NCI-H1436 treated with DMSO at 0.1 percent for 48 hours (cell line): ENCODE measurements around the gene CAPZA1.
"Not testable (repeated sequence)": the region's sequence is repeated elsewhere in the genome, so short reads cannot be mapped to it uniquely, and the experiment has no call there.

Source experiments
- DNase-seq: peaks from one replicate; lab custom pipeline; 2025; lab: John Stamatoyannopoulos, UW

CAPZA1 gene

DNA sequence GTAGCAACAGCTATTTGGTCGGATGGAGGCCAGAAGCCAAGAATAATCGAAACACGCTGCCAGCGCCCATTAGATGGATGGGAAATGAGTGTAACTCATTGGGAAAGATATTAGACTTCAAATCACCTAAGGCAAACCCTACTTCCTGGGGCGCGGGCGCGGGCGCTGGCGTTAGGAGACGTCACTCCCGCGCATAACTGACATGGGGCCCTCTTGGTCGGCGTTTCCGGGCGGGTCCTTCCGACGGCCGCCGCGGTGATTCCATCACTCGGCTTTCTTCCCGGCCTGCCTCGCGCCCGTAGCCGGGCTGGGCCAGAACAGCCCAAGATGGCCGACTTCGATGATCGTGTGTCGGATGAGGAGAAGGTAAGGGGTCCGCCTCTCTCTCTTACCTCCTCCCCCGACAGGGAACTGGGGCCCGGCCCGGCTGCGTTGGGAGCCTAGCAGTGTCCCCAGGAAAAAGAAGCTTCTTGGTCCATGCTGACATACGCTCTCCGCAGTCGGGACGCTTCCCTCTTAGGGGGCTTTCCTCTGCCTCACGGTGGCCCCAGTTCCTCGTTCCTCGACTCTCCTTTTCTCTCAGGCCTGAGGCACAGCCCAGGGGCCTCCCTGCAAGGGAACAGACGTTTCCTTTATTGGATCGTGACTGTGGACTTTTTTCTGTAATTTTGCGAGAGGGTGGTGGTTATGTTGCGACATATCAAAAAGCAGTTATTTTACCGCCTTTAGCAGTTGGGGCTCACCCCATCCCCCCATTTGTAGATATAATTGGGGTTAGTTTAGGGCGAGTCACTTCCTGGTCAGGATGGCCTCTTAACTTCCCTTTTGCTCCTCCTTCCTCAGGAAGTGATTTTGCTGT, at the start of gene CAPZA1:
Gene CAPZA1, plus strand, starts transcription at position 315 of the 859 bp plus-strand sequence. Its CDS starts 13 bp downstream, at position 328.
- peak; percentile 50 for DNase-seq

DNA sequence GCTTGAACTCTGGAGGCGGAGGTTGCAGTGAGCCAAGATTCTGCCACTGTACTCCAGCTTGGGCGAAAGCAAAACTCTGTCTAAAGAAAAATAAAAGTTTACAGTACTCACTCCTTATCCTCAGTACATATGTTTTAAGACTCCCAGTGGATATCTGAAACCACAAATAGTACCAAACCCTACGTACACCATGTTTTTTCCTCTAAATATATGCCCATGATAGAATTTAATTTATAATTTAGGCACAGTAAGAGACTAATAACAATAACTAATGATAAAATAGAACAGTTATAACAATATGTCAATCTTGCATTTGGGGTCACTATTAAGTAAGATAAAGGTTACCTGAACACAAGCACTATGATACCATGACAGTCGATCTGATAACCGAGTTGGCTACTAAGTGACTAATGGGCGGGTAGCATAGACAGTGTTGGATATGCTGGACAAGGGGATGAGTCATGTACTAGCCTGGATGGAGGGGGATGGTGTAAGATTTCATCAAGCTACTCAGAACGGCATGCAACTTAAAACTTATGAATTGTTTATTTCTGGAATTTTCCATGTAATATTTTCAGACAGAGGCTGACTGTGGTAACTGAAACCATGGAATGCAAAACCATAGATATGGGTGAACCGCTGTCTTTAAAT, 44.4 kb upstream of the CAPZA1 start:
- no peak for DNase-seq

DNA sequence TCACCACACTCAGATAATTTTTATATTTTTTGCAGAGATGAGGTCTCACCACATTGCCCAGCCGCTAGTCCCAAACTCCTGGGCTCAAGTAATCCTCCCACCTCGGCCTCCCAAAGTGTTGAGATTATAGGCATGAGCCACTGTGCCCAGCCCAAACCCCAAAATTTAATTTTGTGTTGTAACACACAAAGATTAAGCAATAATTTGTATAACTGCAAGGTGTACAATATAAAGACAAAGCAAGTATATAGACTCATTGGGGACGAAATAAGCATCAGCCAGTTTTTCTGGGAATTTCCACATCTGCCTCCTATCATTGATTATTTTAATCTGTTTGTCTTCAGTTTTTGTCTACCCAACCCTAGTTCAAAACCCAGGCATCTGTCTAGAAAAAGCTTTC, 43.4 kb upstream of the CAPZA1 start:
- no peak for DNase-seq

DNA sequence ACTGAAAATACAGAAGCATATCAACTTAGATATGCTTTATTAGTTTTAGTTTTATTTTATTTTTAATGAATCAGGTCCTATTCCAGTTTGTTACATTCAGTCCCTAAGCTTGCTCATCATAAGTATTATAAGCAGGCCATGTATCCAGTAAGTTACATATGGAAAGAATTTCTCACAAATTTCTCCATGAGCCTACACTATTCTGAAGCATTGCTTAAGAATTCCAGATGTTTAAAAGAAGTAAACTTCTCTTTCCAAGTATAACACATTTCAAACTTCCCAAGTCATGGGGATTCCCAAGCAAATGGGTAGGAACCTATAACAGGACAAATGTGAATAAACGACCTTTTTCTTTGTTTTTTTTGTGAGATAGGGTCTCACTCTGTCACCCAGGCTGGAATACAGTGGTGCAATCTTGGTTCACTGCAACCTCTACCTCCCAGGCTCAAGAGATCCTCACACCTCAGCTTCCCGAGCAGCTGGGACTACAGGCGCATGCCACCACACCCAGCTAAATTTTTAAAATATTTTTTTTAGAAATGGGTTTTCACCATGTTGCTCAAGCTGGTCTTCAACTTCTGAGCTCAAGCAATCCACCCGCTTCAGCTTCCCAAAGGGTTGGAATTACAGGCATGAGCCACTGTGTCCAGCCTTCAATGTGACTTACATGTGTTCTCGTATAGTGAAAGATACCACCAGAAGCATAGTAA, 39.7 kb upstream of the CAPZA1 start:
- DNase-seq: no peak

DNA sequence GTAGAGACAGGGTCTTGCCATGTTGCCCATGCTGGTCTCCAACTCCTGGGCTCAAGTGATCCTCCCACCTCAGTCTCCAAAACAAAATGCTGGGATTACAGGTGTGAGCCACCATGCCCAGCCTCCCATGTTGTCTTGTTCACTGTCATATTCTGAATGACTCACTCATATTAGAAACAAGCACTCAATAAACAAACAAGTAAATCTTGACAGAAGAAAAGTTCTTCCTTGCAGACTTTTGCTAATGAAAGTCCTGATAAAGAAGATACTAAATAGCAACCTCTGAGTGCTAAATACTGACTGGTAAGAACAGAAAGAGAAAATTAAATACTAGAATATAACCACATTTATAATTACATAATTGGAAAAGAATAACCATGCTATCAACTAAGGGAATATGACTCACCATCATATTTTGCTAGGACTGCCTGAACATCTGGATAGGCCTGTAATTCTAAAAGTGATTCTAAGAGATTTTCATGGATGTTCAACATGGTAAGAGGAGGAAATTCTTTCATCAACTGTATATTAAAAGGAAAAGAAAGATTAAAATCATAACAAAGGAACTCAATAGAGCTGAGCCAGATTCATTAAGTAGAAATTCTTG, 37.9 kb upstream of the CAPZA1 start:
- no peak for DNase-seq

DNA sequence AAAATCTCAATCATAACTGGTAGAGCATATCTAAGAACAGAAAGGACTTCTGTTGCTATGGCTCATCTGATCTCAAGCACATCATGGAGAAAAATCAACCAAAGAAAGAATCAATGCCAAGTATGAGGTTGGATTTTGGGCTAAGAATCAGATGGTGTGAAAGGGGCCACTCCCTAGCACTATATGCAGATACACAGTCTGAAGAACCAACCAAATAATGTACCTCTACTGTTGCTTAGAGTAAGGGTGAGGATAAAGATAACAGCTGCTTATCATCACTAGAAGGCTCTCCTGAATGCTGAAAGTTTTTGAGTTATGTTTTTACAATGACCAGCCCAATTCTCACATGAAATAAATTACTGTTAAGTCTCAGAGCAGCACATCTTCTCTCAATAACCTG, 36.3 kb upstream of the CAPZA1 start:
- no peak for DNase-seq

DNA sequence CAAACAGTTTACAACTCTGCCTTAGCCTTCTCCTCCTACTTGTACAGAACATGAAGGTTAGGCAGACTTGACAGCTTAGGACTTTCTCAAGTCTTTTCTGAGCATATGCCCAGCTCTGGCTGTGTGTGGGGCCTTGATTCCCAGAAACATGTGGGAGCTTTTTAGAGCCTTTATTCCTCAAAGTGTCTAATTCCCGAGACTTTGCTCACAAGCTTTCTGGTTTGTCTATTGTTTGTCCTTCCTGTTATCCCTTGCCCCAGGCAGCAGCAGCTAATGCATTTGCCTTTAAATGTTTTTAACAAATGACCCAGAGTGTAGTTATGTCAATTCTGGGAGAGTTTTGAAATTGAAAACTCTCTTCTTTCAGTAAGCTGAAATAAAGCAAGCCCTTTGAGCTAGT, 29.9 kb upstream of the CAPZA1 start:
- no peak for DNase-seq

DNA sequence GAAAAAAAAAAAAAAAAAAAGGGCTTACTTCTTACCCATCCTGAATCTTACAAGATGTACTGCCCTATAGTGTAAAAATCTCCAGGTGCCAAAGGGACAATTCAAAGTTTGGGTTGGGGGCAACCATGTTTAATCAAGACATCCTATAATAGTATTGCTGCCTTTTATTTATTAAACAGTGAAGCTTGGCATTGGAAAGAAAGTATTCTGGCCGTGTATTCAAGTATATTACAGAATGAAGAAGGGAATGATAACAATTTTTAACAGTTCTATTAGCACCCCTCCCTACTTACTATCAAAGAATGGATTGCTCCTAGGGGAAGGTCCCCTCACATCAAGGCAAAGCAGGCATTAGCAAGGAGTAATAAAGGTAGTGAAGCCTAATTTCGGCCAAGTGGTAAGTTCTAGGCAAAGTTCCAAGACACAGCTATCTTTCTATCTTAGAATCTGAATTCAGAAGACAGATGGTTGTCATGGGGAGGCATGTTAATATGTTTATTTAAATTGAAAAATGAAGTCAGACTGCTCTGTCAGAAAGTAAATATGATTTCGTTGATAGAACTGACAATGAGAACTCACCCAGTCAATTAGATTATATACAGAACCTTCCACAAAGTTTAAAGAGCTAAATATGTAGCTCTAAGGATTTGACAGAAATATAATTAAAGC, 25.3 kb upstream of the CAPZA1 start:
- DNase-seq: no peak

DNA sequence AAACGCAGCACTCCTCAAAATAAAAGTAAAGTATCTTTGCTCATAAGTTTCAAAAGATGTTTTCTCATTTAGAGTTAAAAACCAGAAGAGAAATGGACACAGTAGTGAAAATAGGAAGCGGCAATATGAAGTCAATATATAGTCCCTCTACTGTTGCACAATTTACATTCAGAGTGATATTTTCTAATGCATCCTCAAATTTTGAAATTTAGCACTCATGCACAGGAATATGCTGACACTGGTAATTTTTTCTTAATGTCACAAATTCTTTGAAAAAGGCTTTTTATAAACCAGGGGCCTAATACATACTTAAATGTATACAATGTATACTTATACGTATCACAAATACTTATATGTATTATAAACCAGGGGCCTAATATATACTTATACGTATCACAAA, 20.2 kb upstream of the CAPZA1 start:
- DNase-seq: no peak

DNA sequence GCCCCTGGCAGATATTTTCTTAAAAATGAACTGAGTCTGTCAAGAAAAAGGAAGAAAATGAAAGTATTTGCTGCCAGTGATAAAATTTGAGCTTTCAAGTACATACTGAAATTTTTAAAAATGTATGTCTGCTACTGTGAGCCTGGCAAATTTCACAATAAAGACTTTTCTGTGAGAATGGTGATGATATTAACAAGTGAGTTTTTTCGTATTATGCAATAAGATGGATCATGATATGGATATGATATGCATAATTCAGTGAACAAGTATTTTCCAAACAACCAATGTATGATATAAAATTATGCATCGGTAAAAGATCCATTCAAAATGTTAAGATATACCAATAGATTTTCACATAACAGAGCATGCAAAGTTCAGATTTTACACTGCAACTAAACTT, 16.6 kb upstream of the CAPZA1 start:
- DNase-seq: no peak

DNA sequence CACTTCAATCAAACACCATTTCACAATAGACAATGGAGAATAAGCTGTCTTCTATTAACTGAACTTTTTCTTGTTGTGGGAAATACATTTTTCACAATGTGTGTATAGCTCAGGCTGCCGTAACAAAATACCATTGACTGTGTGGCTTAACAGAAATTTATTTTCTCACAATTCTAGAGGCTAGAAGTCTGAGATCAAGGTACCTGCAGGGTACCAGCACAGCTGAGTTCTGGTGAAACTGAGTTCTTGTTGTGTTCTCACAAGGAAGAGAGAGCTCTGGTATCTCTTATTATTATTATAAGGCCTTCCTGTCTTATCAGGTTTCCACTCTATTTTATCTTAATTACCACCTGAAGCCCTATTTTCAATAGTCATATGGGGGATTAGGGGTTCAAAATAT, 16.1 kb upstream of the CAPZA1 start:
- no peak for DNase-seq

DNA sequence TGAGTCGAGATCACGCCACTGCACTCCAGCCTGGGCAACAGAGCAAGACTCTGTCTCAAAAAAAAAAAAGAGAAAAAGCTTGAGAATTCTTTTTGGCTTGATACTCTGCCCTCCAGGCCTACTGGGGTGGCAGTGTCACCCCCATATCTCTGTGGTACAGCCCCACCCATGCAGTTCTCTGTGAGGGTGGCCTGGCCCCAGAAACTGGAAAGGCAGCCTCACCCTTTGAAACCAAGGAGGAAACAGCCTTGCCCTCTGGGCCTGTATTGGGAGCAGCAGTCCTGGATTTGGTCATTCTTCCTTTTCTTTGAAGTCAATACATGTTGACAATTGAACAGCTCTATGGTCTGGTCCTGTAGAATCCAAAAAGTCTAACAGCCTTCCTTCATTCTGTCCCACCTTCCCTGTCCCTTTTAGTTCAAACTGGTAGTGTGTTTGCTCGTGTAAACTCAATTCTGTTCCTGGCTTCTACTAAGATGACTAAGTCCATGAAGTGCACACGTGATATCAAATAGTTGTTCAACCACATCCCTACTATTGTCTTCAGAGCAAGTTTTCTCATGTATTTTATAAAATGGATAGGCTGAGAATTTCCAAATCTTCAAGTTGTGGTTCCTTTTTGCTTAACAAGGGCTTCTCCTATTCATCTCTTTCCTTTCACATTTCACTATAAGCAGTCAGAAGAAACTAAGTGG, 13.9 kb upstream of the CAPZA1 start:
- no peak for DNase-seq

DNA sequence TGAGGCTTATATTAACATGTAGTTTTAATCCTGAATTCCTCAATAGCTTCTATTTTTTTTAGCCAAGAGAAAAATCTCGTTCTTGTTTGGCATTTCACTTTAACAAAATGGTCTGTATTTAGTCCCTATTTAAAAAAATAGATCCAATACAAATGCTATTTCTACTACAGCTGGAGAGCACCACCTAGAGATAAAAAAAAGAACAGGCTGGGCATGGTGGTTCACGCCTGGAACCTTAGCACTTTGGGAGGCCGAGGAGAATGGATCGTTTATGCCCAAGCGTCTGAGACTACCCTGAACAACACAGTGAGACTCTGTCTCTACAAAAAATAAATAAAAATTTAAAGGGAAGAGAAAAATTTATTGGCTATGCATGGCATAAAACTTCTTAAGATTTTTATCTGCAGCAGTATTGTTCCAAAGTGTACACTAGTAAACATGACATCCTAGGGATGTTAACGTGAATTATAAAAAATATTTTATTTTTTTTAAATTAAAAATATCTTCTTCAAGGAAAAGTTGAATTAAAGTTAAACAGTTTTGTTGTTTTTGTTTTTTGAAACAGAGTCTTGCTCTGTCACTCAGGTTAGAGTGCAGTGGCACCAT, 5.1 kb upstream of the CAPZA1 start:
- no peak for DNase-seq

DNA sequence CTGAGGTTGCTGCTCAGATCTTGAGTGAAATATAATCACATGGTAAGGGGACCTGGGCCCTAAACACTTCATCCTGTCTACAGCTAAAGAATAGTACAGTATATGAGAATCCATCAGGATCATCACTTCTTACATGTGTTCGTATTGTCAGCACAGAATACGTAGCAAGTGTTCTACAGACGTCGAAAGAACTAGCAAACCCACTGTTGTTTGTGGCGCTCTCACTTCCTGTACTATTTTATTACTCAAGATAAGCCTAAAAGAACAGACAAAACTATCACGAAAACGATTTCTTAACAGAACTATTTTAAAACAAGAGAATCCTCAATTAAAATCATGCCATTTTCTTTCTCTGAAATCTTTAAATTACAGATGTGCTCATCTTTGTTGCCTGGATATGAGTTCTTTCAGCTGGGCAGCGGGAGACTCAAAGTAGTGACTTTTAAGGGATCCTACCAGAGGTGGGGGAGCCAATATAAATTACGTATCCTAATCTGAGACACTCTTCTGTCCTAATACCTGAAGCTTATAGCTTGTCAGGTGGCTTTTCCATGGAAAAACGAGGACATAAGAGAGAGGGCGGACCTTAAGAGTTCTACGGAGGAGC, 1.4 kb upstream of the CAPZA1 start:
- no peak for DNase-seq

DNA sequence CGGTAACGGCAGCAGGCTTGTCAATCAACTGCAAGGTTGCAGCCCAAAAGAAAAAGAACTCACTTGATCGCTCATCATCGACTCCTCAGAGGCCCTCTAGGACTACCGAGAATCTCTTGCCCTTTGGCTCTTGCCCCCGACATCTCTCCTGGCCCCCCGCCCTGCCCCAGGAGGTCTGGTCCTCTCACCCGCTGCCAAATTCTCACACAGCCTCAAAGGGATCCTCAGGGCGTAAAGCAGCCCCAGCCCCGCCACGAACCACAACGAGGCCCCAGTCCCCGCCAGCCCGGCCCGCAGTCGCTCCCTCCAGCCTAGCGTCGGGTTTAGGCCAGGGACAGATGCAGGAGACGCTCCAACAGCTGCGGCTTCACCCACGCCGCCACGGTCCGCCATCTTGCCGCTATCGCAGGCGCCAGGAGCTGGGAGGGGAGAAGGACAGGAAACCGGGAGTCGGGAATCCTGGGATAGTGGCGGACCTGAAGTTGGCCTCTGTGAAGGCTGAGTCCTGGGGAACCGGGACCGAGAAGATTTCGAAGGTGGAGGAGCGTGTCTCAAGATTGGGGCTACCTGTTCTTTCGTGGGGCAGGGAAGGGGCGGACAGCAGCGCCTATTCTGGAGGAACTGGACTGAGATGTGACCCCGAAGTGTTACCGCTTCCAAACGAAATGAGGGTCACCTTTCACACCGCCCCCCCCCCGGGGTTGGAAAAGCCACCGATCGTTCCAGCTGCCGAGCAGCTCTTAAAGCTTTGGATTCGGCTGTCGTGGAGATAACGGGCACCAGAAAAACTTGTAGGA, 713 bp upstream of the CAPZA1 start, which contains the start of gene ST7L:
Gene ST7L, minus strand, starts transcription at position 421 of the 797 bp plus-strand sequence. Its CDS starts 28 bp downstream, at position 393.
- DNase-seq: no peak

DNA sequence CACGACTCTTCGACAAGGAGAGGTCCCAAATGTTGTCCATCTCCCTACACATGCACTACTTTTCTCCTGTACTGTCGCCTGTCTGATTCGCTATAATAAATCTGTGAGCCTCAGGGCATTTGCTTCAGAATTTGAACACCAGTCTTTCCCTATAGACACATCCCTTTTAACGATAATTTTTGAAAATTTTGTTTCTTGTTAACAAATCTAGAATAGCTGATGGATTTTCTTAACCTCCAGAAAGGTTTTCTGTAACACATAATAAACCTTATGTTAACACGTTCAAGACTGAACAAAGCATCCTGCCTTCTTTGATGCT, 704 bp downstream of the CAPZA1 start:
- no peak for DNase-seq

DNA sequence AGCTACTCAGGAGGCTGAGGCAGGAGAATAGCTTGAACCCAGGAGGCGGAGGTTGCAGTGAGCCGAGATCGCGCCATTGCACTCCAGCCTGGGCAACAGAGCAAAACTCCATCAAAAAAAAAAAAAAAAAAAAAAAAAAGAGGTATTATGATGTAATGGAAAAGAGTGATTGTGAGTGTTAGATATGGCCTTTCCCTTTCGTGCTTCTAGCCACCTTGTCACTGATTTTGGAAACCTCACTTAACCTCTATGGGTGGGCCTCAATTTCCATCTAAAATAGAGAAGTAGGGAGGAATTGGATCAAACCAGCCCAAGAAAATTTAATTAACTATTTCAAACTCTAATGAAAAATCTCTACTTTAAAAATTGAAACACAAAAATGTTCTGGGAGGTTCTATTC, 4.9 kb downstream of the CAPZA1 start:
- not testable (repeated sequence) for DNase-seq

DNA sequence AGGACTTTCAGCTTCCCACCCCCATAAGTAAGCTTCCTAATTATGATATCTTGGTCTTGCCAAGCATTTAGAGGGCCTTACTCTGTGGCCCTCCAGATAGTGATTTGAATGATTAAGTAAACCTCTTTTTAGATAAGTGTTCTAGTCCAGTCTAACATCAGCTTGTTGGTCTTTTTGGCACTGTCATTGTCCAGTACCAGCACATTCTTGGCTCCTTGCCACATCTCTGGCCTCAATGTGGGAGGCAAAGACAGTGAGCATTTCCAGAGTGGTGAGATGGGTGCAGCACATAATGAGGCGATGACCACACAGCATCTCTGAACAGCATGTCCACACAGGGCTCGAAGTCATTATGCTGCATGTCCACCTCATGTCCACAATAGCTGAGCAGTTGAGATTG, 6.1 kb downstream of the CAPZA1 start:
- DNase-seq: no peak

DNA sequence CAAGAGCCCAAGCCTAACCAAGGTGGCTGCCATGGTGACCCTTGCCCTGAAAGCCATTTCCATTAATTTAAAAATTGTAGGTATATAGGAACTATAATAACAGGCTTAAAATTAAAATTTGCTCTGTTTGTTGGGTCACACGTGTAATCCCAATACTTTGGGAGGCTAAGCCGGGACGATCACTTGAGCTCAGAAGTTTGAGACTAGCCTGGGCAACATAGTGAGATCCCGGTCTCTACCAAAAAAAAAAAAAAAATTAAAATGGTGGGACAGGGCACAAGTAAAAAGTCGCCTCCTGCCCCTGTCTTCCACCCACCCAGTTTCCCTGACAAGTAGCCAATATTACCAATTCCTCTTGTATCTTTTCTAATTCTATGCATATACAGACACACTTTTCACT, 6.6 kb downstream of the CAPZA1 start:
- DNase-seq: no peak

DNA sequence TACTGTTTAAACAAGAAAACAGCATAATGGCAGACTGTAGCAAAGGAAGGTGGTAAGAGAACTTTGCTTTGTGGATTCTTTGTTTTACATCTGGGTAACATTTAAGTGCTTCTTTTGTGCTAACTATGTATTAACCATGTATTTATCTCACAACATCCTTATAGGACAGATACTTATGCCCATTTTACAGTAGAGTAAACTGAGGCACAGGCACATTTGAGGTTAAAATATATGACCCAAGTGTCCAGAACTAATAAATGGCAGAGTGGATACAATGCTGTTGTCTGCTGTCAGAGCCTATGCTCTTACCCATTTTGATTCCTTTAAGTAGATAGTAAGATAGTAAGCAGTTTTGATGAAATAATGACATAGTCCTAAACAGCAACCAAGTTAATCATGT, 7.3 kb downstream of the CAPZA1 start:
- no peak for DNase-seq
